ENCODE data around the gene SLC27A6.

GRCh38 chr5:129082225-129083136 is 117.2 kb downstream of the SLC27A6 start:
- TF ChIP-seq EZH2 (IDR thresholded peaks at IDR 0.05; ENCODE audit: insufficient read depth, poor library complexity, severe bottlenecking) = no peak
- no peak for TF ChIP-seq EZH2phosphoT487 (IDR thresholded peaks at IDR 0.05; ENCODE audit: insufficient read depth, low read depth)

All from GM23248 (cell line).